GM21717 (cell line): Measurements from ENCODE around the gene PRF1.
A peak's percentile ranks its signal among the peaks of the same experiment; 100 is the strongest.

ENCODE experiments used
- ATAC-seq: cut with Tn5 transposase; IDR thresholded peaks from one replicate; pipeline ENCODE4 v1.9.1; 2021; ENCODE audit warnings: mild to moderate bottlenecking, moderate library complexity; ENCODE audit not compliant: unreplicated experiment

The PRF1 gene

GRCh38 chr10:70561558-70561957, 41.0 kb downstream of the PRF1 start:
- no peak for ATAC-seq

- ATAC-seq: no peak
Measured at GRCh38 chr10:70561070-70561469, 41.5 kb downstream of the PRF1 start.

GRCh38 chr10:70560511-70560941, 42.0 kb downstream of the PRF1 start:
- no peak for ATAC-seq

- ATAC-seq: no peak
Measured at GRCh38 chr10:70559861-70560260, 42.7 kb downstream of the PRF1 start.

GRCh38 chr10:70558871-70559810, 43.4 kb downstream of the PRF1 start:
- peak; percentile 73 for ATAC-seq

- no peak for ATAC-seq
Measured at GRCh38 chr10:70558295-70558694, 44.2 kb downstream of the PRF1 start.

- ATAC-seq: no peak
Measured at GRCh38 chr10:70557876-70558275, 44.7 kb downstream of the PRF1 start.

- ATAC-seq: no peak
Measured at GRCh38 chr10:70557086-70557845, 45.3 kb downstream of the PRF1 start.

GRCh38 chr10:70555371-70555770, 47.2 kb downstream of the PRF1 start:
- ATAC-seq: no peak

GRCh38 chr10:70552586-70552985, 50.0 kb downstream of the PRF1 start:
- no peak for ATAC-seq

- ATAC-seq: no peak
Measured at GRCh38 chr10:70551971-70552422, 50.5 kb downstream of the PRF1 start.

GRCh38 chr10:70551466-70551865, 51.1 kb downstream of the PRF1 start:
- no peak for ATAC-seq

GRCh38 chr10:70550459-70550858, 52.1 kb downstream of the PRF1 start:
- ATAC-seq: no peak

- ATAC-seq: no peak
Measured at GRCh38 chr10:70549962-70550458, 52.5 kb downstream of the PRF1 start.

- ATAC-seq: no peak
Measured at GRCh38 chr10:70549351-70549961, 53.1 kb downstream of the PRF1 start.
